Muscle layer of colon (tissue), 2 donors: ENCODE data around the gene PARD6A.
A peak's percentile ranks its signal among the peaks of the same experiment; 100 is the strongest.

Experiments used
- H3K27ac ChIP-seq: one replicate; pipeline ENCODE4 v1.7.0; 2013; ENCODE audit warnings: low read depth, mild to moderate bottlenecking, low read length, moderate library complexity
- H3K27me3 ChIP-seq, 2 donors: one replicate each; pipeline ENCODE4 v1.7.0; 2013; ENCODE audit warnings: low read length in 2 of 2, mild to moderate bottlenecking in 2 of 2; ENCODE audit not compliant: insufficient read depth in 2 of 2, control insufficient read depth in 1 of 2
- H3K36me3 ChIP-seq: one replicate; pipeline ENCODE4 v1.7.0; 2013; ENCODE audit warnings: mild to moderate bottlenecking, low read length; ENCODE audit not compliant: insufficient read depth
- H3K4me1 ChIP-seq: one replicate; pipeline ENCODE4 v1.7.0; 2013; ENCODE audit warnings: mild to moderate bottlenecking, low read length; ENCODE audit not compliant: insufficient read depth
- H3K4me3 ChIP-seq, 2 donors: one replicate each; pipeline ENCODE4 v1.7.0; 2013; ENCODE audit warnings: low read length in 2 of 2, low read depth in 1 of 2, mild to moderate bottlenecking in 1 of 2, moderate library complexity in 1 of 2
- H3K9ac ChIP-seq: one replicate; pipeline ENCODE4 v1.7.0; 2013; ENCODE audit warnings: low read length
- H3K9me3 ChIP-seq: one replicate; pipeline ENCODE4 v1.7.0; 2013; ENCODE audit warnings: mild to moderate bottlenecking, low read length
- donor health status: abdominal sarcoma.
- donor health status: Adenocarcinoma of cecum.

The PARD6A gene

GRCh38 chr16:67672739-67673662 lies 12.2 kb downstream of the PARD6A start:
- Histone ChIP-seq H3K27me3 (no peaks in the 10 kb centered on the region), H3K4me3 (no peak overlapping the region), H3K27ac (peak overlapping the region; percentile 72), H3K9me3 (no peaks in the 10 kb centered on the region), H3K9ac (no peak overlapping the region), H3K36me3 (no peaks in the 10 kb centered on the region), H3K4me1 (peaks cover 27% of the 10 kb centered on the region)

GRCh38 chr16:67673712-67674580 lies 13.2 kb downstream of the PARD6A start:
- Histone ChIP-seq H3K4me1 (peaks cover 23% of the 10 kb centered on the region), H3K27ac (peak overlapping the region; percentile 72), H3K4me3 (no peak overlapping the region), H3K27me3 (no peaks in the 10 kb centered on the region), H3K36me3 (no peaks in the 10 kb centered on the region), H3K9me3 (no peaks in the 10 kb centered on the region), H3K9ac (no peak overlapping the region)

- Histone ChIP-seq H3K4me1 (peaks cover 23% of the 10 kb centered on the region), H3K9ac (no peak overlapping the region), H3K27ac (peak overlapping the region; percentile 24), H3K36me3 (no peaks in the 10 kb centered on the region), H3K9me3 (no peaks in the 10 kb centered on the region), H3K27me3 (no peaks in the 10 kb centered on the region), H3K4me3 (no peak overlapping the region)
Measured at GRCh38 chr16:67674851-67675578, 14.3 kb downstream of the PARD6A start.

- no peaks in the 10 kb centered on the region for H3K36me3 ChIP-seq
- no peaks in the 10 kb centered on the region for H3K9me3 ChIP-seq
- no peak overlapping the region for H3K9ac ChIP-seq
- H3K4me1 ChIP-seq: peaks cover 23% of the 10 kb centered on the region
- H3K4me3 ChIP-seq: no peak overlapping the region
- no peaks in the 10 kb centered on the region for H3K27me3 ChIP-seq
- no peak overlapping the region for H3K27ac ChIP-seq
Measured at GRCh38 chr16:67675579-67675935, 14.8 kb downstream of the PARD6A start.

- H3K36me3 ChIP-seq: no peaks in the 10 kb centered on the region
- peaks cover 23% of the 10 kb centered on the region for H3K4me1 ChIP-seq
- no peak overlapping the region for H3K4me3 ChIP-seq
- no peaks in the 10 kb centered on the region for H3K9me3 ChIP-seq
- no peak overlapping the region for H3K27ac ChIP-seq
- no peak overlapping the region for H3K9ac ChIP-seq
- no peaks in the 10 kb centered on the region for H3K27me3 ChIP-seq
Measured at GRCh38 chr16:67675999-67676398, 15.2 kb downstream of the PARD6A start.

GRCh38 chr16:67676516-67676915 lies 15.8 kb downstream of the PARD6A start:
- Histone ChIP-seq H3K9ac (no peak overlapping the region), H3K27ac (no peak overlapping the region), H3K27me3 (no peaks in the 10 kb centered on the region), H3K4me3 (no peak overlapping the region), H3K4me1 (peaks cover 23% of the 10 kb centered on the region), H3K36me3 (no peaks in the 10 kb centered on the region), H3K9me3 (no peaks in the 10 kb centered on the region)

DNA sequence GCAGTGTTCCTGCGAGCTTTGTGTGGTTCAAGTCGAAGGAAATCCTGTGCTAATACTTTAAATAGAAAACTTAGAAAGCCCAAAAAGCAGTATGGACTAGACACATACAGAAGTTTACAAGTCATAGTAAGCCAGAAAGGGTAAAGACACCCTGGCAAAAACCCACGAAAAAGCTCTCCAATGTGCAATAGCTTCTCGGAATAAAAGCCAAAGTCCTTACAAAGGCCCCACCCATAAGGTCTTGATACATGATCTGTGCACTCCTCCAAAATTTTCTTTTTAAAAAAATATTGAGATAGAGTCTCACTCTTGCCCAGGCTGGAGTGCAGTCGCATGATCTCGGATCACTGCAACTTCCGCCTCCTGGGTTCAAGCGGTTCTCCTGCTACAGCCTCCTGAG lies 16.2 kb downstream of the PARD6A start:
- Histone ChIP-seq H3K9ac (no peak overlapping the region), H3K9me3 (no peaks in the 10 kb centered on the region), H3K27ac (no peak overlapping the region), H3K36me3 (no peaks in the 10 kb centered on the region), H3K4me3 (no peak overlapping the region), H3K27me3 (no peaks in the 10 kb centered on the region), H3K4me1 (peaks cover 23% of the 10 kb centered on the region)

DNA sequence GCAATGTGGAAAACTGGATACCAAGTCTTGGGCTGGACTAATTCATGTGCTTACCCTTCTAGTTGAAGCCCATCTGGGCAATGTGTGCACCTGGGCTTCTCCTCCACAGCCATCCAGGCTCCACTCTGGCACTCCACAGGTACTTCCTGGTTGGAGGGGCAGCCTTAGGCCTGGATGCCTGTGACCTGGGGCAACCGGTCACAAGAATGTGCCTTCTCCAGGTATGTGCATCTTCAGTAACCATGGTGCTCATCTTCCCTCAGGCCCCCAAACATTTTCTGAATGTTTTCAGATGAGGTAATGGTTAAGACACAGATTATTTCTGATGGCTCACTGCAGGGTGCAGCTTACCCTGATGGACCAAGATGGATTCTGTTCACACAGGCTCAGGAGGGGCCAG lies 17.0 kb downstream of the PARD6A start:
- no peak overlapping the region for H3K9ac ChIP-seq
- no peak overlapping the region for H3K27ac ChIP-seq
- H3K27me3 ChIP-seq: no peaks in the 10 kb centered on the region
- peaks cover 19% of the 10 kb centered on the region for H3K4me1 ChIP-seq
- H3K36me3 ChIP-seq: no peaks in the 10 kb centered on the region
- H3K9me3 ChIP-seq: no peaks in the 10 kb centered on the region
- H3K4me3 ChIP-seq: no peak overlapping the region

- no peak overlapping the region for H3K4me3 ChIP-seq
- H3K4me1 ChIP-seq: peaks cover 13% of the 10 kb centered on the region
- H3K9me3 ChIP-seq: no peaks in the 10 kb centered on the region
- no peak overlapping the region for H3K27ac ChIP-seq
- no peak overlapping the region for H3K9ac ChIP-seq
- H3K27me3 ChIP-seq: no peaks in the 10 kb centered on the region
- H3K36me3 ChIP-seq: no peaks in the 10 kb centered on the region
Measured at GRCh38 chr16:67678354-67679023, 17.7 kb downstream of the PARD6A start.

- H3K27ac ChIP-seq: no peak overlapping the region
- no peak overlapping the region for H3K4me3 ChIP-seq
- no peaks in the 10 kb centered on the region for H3K4me1 ChIP-seq
- H3K27me3 ChIP-seq: no peaks in the 10 kb centered on the region
- H3K9me3 ChIP-seq: no peaks in the 10 kb centered on the region
- H3K9ac ChIP-seq: no peak overlapping the region
- H3K36me3 ChIP-seq: peaks cover 7% of the 10 kb centered on the region
Measured at GRCh38 chr16:67679935-67680897, 19.5 kb downstream of the PARD6A start.
